ENCODE data around the gene PEX5L.

PEX5L gene

GRCh38 chr3:179852142-179852905 lies 184.4 kb downstream of the PEX5L start:
- TF ChIP-seq REST (IDR thresholded peaks at IDR 0.05; ENCODE audit: insufficient read depth in 1 of 2, low read depth in 2 of 2, low read length in 2 of 2) (no peak), FOXP2 (optimal IDR thresholded peaks at IDR 0.05; ENCODE audit: borderline replicate concordance, extremely low read depth, extremely low read length, insufficient read depth) (no peak), TAF1 (IDR thresholded peaks at IDR 0.05; ENCODE audit: borderline replicate concordance, insufficient read depth, low read length) (no peak), POLR2AphosphoS5 (IDR thresholded peaks at IDR 0.05; ENCODE audit: low read depth, low read length) (no peak), SIN3A (IDR thresholded peaks at IDR 0.05; ENCODE audit: borderline replicate concordance, insufficient read depth, low read length) (no peak)

- TF ChIP-seq POLR2AphosphoS5 (IDR thresholded peaks at IDR 0.05; ENCODE audit: low read depth, low read length) (no peak), TAF1 (IDR thresholded peaks at IDR 0.05; ENCODE audit: borderline replicate concordance, insufficient read depth, low read length) (no peak), FOXP2 (optimal IDR thresholded peaks at IDR 0.05; ENCODE audit: borderline replicate concordance, extremely low read depth, extremely low read length, insufficient read depth) (no peak), REST (IDR thresholded peaks at IDR 0.05; ENCODE audit: insufficient read depth in 1 of 2, low read depth in 2 of 2, low read length in 2 of 2) (no peak), SIN3A (IDR thresholded peaks at IDR 0.05; ENCODE audit: borderline replicate concordance, insufficient read depth, low read length) (no peak)
Measured at GRCh38 chr3:179848711-179849110, 188.0 kb downstream of the PEX5L start.

GRCh38 chr3:179842061-179842460 lies 194.7 kb downstream of the PEX5L start:
- no peak for TF ChIP-seq TAF1 (IDR thresholded peaks at IDR 0.05; ENCODE audit: borderline replicate concordance, insufficient read depth, low read length)

- no peak for TF ChIP-seq SIN3A (IDR thresholded peaks at IDR 0.05; ENCODE audit: borderline replicate concordance, insufficient read depth, low read length)
- TF ChIP-seq REST (IDR thresholded peaks at IDR 0.05; ENCODE audit: insufficient read depth in 1 of 2, low read depth in 2 of 2, low read length in 2 of 2) = no peak
- no peak for TF ChIP-seq TAF1 (IDR thresholded peaks at IDR 0.05; ENCODE audit: borderline replicate concordance, insufficient read depth, low read length)
- TF ChIP-seq POLR2AphosphoS5 (IDR thresholded peaks at IDR 0.05; ENCODE audit: low read depth, low read length) = no peak
- no peak for TF ChIP-seq FOXP2 (optimal IDR thresholded peaks at IDR 0.05; ENCODE audit: borderline replicate concordance, extremely low read depth, extremely low read length, insufficient read depth)
Measured at GRCh38 chr3:179840985-179841384, 195.8 kb downstream of the PEX5L start.

GRCh38 chr3:179837374-179837773 lies 199.4 kb downstream of the PEX5L start:
- TF ChIP-seq SIN3A (IDR thresholded peaks at IDR 0.05; ENCODE audit: borderline replicate concordance, insufficient read depth, low read length) (no peak), REST (IDR thresholded peaks at IDR 0.05; ENCODE audit: insufficient read depth in 1 of 2, low read depth in 2 of 2, low read length in 2 of 2) (no peak), POLR2AphosphoS5 (IDR thresholded peaks at IDR 0.05; ENCODE audit: low read depth, low read length) (no peak), TAF1 (IDR thresholded peaks at IDR 0.05; ENCODE audit: borderline replicate concordance, insufficient read depth, low read length) (no peak), FOXP2 (optimal IDR thresholded peaks at IDR 0.05; ENCODE audit: borderline replicate concordance, extremely low read depth, extremely low read length, insufficient read depth) (no peak)

Data from PFSK-1 (cell line).